ENCODE data around the gene WDR3. TPM values are rescaled to one million over a fixed set of nuclear protein-coding genes. Genes with fewer than 3 reads are reported as not detected.

The WDR3 gene
- total RNA-seq, 3 donors from 2014 or later, result 12.1 to 15.4 (median 13.6) TPM

- peak; percentile 24 to 53 for DNase-seq (ENCODE audit: low spot score in 2 of 2)
- Histone ChIP-seq H3K4me1 (peaks cover 0 to 8% of the 10 kb centered on the region in 2 donors), H3K36me3 (no peaks in the 10 kb centered on the region), H3K27ac (peak overlapping the region; percentile 83 to 91), H3K27me3 (no peaks in the 10 kb centered on the region), H3K4me3 (peak overlapping the region; percentile 65 to 88 (median 78)), H3K9me3 (no peaks in the 10 kb centered on the region)
- intact Hi-C loops (cut with DNase I; ENCODE audit: low total_unique reads), result no loop called here
- no peak for TF ChIP-seq CTCF (IDR thresholded peaks at IDR 0.05)
Observed at GRCh38 chr1:117928881-117929342, 627 bp upstream of the WDR3 start.

- peak overlapping the region; percentile 69 to 83 for H3K27ac ChIP-seq
- H3K36me3 ChIP-seq, result no peaks in the 10 kb centered on the region
- DNase-seq (ENCODE audit: low spot score in 2 of 2), result no peak
- TF ChIP-seq POLR2A (IDR thresholded peaks at IDR 0.05) (no peak), POLR2AphosphoS5 (IDR thresholded peaks at IDR 0.05) (no peak), CTCF (IDR thresholded peaks at IDR 0.05) (no peak)
- H3K9me3 ChIP-seq, result no peaks in the 10 kb centered on the region
- peaks cover 0 to 8% of the 10 kb centered on the region in 2 donors for H3K4me1 ChIP-seq
- intact Hi-C loops (cut with DNase I; ENCODE audit: low total_unique reads), result no loop called here
- no peaks in the 10 kb centered on the region for H3K27me3 ChIP-seq
- peak overlapping the region; percentile 65 to 88 (median 78) for H3K4me3 ChIP-seq
Observed at GRCh38 chr1:117930173-117930447, 571 bp downstream of the WDR3 start.

- H3K9me3 ChIP-seq, result no peaks in the 10 kb centered on the region
- intact Hi-C loops (cut with DNase I; ENCODE audit: low total_unique reads), result no loop called here
- H3K27ac ChIP-seq, result peak overlapping the region in 1 of 2 donors; percentile 83
- H3K4me3 ChIP-seq, result peak overlapping the region; percentile 65 to 88 (median 78)
- no peaks in the 10 kb centered on the region for H3K36me3 ChIP-seq
- peaks cover 0 to 8% of the 10 kb centered on the region in 2 donors for H3K4me1 ChIP-seq
- TF ChIP-seq POLR2A (IDR thresholded peaks at IDR 0.05), result no peak
- no peak for TF ChIP-seq CTCF (IDR thresholded peaks at IDR 0.05)
- no peak for TF ChIP-seq POLR2AphosphoS5 (IDR thresholded peaks at IDR 0.05)
- DNase-seq (ENCODE audit: low spot score in 2 of 2), result no peak
- H3K27me3 ChIP-seq, result no peaks in the 10 kb centered on the region
Observed at GRCh38 chr1:117930484-117930883, 945 bp downstream of the WDR3 start.

- intact Hi-C loops (cut with DNase I; ENCODE audit: low total_unique reads), result no loop called here
- DNase-seq (ENCODE audit: low spot score in 2 of 2), result no peak
- TF ChIP-seq POLR2A (IDR thresholded peaks at IDR 0.05) (no peak), CTCF (IDR thresholded peaks at IDR 0.05) (no peak)
- Histone ChIP-seq H3K9me3 (no peaks in the 10 kb centered on the region), H3K4me3 (no peak overlapping the region), H3K27ac (no peak overlapping the region), H3K27me3 (no peaks in the 10 kb centered on the region), H3K36me3 (peaks cover 4% of the 10 kb centered on the region), H3K4me1 (peaks cover 0 to 8% of the 10 kb centered on the region in 2 donors)
Observed at GRCh38 chr1:117932576-117932975, 3.0 kb downstream of the WDR3 start.

GRCh38 chr1:117933769-117934168 lies 4.2 kb downstream of the WDR3 start:
- Histone ChIP-seq H3K4me3 (no peak overlapping the region), H3K27me3 (no peaks in the 10 kb centered on the region), H3K36me3 (peaks cover 4% of the 10 kb centered on the region), H3K4me1 (no peaks in the 10 kb centered on the region), H3K27ac (no peak overlapping the region), H3K9me3 (no peaks in the 10 kb centered on the region)
- intact Hi-C loops (cut with DNase I; ENCODE audit: low total_unique reads), result no loop called here
- no peak for DNase-seq (ENCODE audit: low spot score in 2 of 2)
- TF ChIP-seq POLR2A (IDR thresholded peaks at IDR 0.05), result no peak

GRCh38 chr1:117942293-117942692 lies 12.8 kb downstream of the WDR3 start:
- H3K36me3 ChIP-seq, result peaks cover 8% of the 10 kb centered on the region

More at GRCh38 chr1:117942293-117942692, 12.8 kb downstream of the WDR3 start:
- Histone ChIP-seq H3K27ac (no peak overlapping the region), H3K4me3 (no peak overlapping the region), H3K27me3 (no peaks in the 10 kb centered on the region), H3K9me3 (no peaks in the 10 kb centered on the region), H3K4me1 (no peaks in the 10 kb centered on the region)
- no peak for DNase-seq (ENCODE audit: low spot score in 2 of 2)
- intact Hi-C loops (cut with DNase I; ENCODE audit: low total_unique reads), result no loop called here
- TF ChIP-seq CTCF (IDR thresholded peaks at IDR 0.05), result no peak
- TF ChIP-seq POLR2A (IDR thresholded peaks at IDR 0.05), result no peak
- no peak for TF ChIP-seq POLR2AphosphoS5 (IDR thresholded peaks at IDR 0.05)

Data from breast epithelium (tissue), 4 donors.